BJ (cell line): Measurements from ENCODE around the gene ZNF579. TPM values are rescaled to one million over a fixed set of nuclear protein-coding genes. Genes with fewer than 3 reads are reported as not detected.

ENCODE experiments used
- CTCF ChIA-PET: fragments of 350-600 bp; formaldehyde crosslinking; extraction: SDS; loops from one replicate; lab custom pipeline; 2021; ENCODE audit warnings: antibody characterized with exemption, inconsistent platforms; lab: Yijun Ruan, JAX
- POLR2A ChIA-PET: fragments of 300-600 bp; sonication (Branson Sonifier 250); formaldehyde crosslinking; extraction: SDS; loops from one replicate; lab custom pipeline; 2021; ENCODE audit warnings: antibody characterized with exemption; lab: Charles Lee
- DNase-seq: peaks from one replicate; pipeline ENCODE4 v3.0.0-alpha.2; 2011; ENCODE audit warnings: low read depth
- H3K27me3 ChIP-seq: 2 replicates; pipeline ENCODE4 v1.6.0; 2011; ENCODE audit warnings: low read length; ENCODE audit not compliant: control insufficient read depth, insufficient read depth
- H3K36me3 ChIP-seq: 2 replicates; pipeline ENCODE4 v1.5.1; 2011; ENCODE audit warnings: low read length; ENCODE audit not compliant: control insufficient read depth, insufficient read depth
- H3K4me3 ChIP-seq: 2 replicates; pipeline ENCODE4 v1.5.1; 2011; ENCODE audit warnings: low read depth, mild to moderate bottlenecking, control low read depth, low read length
- polyA plus RNA-seq: library from polyadenylated mRNA; depleted of rRNA; stranded (reverse); fragments of >200 nt; gene quantifications from 2 replicates; pipeline ENCODE4 v1.2.3, GENCODE V29; 2011
- TF ChIP-seq, protein P1 (sequence below): IDR thresholded peaks from 2 replicates; pipeline ENCODE4 v1.5.1; 2011; ENCODE audit warnings: low read depth, mild to moderate bottlenecking, control low read depth, inconsistent platforms, low read length, moderate library complexity; ENCODE audit not compliant: insufficient read depth

Gene ZNF579
- polyA plus RNA-seq, 1 experiment, result 2.6 TPM

DNA sequence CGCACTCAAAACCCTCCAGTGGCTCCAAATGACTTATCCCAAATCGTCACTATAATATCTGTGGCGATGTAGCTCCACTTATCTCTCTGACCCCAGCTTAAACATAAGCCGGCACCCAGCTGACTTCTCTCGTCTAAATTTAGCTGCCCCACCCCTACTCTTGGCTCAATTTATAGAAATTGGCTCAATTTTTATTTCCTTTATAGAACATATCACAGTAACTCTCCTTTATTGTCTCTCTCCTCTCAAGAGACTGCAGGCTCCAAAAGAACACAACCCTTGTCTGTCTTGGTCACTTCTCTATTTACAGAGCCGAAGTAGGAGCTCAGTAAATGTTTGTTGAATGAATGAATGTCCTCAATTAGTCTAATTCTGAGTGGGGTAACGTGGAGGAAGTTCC, 42.9 kb upstream of the ZNF579 start:
- CTCF ChIA-PET, result interaction anchor here (0.7 to 5.7 kb wide), 3 partner anchors 9 to 120 kb away, joined by 3 to 30 read pairs (median 9); partner anchors contain the start of gene ZNF865
- DNase-seq, result no peak
- TF ChIP-seq, protein P1, sequence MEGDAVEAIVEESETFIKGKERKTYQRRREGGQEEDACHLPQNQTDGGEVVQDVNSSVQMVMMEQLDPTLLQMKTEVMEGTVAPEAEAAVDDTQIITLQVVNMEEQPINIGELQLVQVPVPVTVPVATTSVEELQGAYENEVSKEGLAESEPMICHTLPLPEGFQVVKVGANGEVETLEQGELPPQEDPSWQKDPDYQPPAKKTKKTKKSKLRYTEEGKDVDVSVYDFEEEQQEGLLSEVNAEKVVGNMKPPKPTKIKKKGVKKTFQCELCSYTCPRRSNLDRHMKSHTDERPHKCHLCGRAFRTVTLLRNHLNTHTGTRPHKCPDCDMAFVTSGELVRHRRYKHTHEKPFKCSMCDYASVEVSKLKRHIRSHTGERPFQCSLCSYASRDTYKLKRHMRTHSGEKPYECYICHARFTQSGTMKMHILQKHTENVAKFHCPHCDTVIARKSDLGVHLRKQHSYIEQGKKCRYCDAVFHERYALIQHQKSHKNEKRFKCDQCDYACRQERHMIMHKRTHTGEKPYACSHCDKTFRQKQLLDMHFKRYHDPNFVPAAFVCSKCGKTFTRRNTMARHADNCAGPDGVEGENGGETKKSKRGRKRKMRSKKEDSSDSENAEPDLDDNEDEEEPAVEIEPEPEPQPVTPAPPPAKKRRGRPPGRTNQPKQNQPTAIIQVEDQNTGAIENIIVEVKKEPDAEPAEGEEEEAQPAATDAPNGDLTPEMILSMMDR, result no peak
- POLR2A ChIA-PET, result no interaction called here
- peaks cover 6% of the 10 kb centered on the region for H3K36me3 ChIP-seq
- no peaks in the 10 kb centered on the region for H3K27me3 ChIP-seq
- no peak overlapping the region for H3K4me3 ChIP-seq

DNA sequence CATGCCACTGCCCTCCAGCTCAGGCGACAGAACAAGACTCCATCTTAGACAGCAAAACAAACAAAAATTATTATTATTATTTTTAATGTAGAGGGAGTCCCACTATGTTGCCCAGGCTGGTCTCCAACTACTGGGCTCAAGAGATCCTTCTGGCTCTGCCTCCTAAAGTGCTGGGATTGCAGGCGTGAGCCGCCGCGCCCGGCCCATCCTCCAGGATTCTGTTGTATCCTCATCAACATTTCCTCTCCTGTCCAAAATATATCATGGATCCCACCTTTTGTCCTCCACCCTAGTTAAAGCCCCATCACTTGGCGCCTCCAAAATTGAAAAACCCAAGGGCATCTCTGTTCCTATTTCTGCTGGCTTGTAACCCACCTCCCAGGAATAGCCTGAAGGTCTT, 42.5 kb upstream of the ZNF579 start:
- no peak for DNase-seq
- POLR2A ChIA-PET, result no interaction called here
- Histone ChIP-seq H3K36me3 (peaks cover 6% of the 10 kb centered on the region), H3K27me3 (no peaks in the 10 kb centered on the region), H3K4me3 (no peak overlapping the region)
- TF ChIP-seq, protein P1, result no peak
- CTCF ChIA-PET, result interaction anchor here (0.7 to 5.7 kb wide), 3 partner anchors 10 to 119 kb away, joined by 3 to 30 read pairs (median 9); partner anchors contain the start of gene ZNF865

DNA sequence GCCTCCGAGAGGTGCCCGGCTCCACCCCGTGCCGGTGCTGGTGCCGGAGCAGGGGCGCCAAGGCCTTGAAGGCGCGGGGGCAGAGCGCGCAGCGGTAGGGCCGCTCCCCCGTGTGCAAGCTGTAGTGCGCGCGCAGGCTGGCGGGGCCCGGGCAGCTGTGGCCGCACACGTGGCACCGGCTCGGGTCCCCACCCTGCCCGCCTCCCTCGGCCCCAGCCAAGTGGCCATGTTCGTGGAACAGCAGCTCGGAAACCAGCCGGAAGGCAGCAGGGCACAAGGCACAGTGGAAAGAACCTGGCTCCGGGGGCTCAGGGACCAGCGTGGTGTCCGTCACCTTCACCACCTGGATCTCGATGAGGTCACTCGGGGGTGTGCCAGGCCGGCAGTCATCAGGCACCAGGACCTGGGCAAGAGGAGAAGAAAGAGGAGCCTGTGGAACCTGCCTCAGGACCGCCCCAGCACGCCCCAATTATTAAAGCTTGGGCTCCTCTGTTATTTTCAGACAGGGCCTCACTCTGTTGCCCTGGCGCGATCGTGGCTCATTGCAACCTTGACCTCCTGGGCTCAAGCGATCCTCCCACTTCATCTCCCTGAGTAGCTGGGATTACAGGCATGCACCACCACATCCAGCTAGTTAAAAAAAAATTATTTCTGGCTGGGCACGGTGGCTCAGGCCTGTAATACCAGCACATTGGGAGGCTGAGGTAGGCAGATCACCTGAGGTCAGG, 41.8 kb upstream of the ZNF579 start:
- no peaks in the 10 kb centered on the region for H3K27me3 ChIP-seq
- no peak overlapping the region for H3K4me3 ChIP-seq
- ChIA-PET POLR2A (no interaction called here), CTCF (interaction anchor here (1.6 to 5.7 kb wide), 2 partner anchors 10 to 16 kb away, joined by 9 to 30 read pairs; partner anchors contain the start of gene ZNF865)
- no peak for DNase-seq
- TF ChIP-seq, protein P1, result no peak
- H3K36me3 ChIP-seq, result peaks cover 9% of the 10 kb centered on the region

DNA sequence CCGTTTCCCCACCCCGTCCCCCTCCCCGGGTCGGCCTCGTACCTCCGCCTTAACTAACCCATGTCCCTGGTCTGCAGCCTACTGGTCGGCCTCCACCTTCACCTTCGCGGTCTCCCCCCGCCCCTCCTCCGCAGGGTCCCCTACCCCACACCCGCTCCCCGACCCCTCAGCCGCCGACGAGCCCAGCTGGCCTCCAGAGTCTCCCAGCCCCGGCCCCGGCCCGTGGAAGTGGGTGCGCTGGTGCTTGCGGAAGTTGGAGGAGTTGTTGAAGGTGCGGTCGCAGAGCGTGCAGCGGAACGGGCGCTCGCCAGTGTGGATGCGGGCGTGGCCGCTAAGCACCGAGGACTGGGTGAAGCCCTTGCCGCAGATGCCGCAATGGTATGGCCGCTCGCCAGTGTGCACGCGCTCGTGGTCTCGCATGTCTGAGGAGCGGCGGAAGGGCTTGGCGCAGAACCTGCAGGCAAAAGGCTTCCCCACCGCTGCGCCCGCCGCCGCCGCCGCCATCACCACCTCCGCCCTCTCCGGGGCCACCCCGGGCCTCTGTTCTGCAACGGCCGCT, 41.1 kb upstream of the ZNF579 start:
- no peak for DNase-seq
- ChIA-PET POLR2A (no interaction called here), CTCF (interaction anchor here (1.9 kb wide), 1 partner anchor 10 kb away, joined by 7 read pairs; no protein-coding TSS in a partner anchor)
- Histone ChIP-seq H3K27me3 (no peaks in the 10 kb centered on the region), H3K4me3 (no peak overlapping the region), H3K36me3 (peaks cover 14% of the 10 kb centered on the region)
- TF ChIP-seq, protein P1, result no peak

DNA sequence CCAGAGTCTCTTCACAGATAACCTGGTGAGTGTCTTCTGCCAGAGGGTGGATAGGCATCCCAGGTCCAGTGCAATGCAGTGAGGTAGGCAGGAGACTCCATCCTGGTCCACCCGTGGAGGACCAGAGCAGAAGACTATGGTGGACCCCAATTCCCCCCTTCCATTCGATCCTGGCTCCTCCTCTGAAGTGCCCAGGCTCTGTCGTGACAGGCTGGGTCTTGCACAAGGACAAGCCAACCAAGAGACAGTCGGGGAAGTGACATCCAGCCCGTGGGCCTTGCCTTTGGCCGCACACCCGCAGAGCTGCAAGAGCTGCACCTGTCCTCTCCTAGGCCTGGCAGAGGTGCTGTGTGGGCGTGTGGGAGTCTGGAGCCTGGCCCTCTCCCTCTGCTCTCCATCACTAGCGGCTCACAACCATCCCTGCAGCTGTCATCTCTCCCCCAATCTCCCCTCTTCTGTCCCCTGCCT, 40.6 kb upstream of the ZNF579 start:
- Histone ChIP-seq H3K4me3 (no peak overlapping the region), H3K36me3 (peaks cover 19% of the 10 kb centered on the region), H3K27me3 (no peaks in the 10 kb centered on the region)
- ChIA-PET POLR2A (no interaction called here), CTCF (interaction anchor here (1.9 to 5.0 kb wide), 2 partner anchors 11 to 15 kb away, joined by 7 to 40 read pairs; partner anchors contain the start of gene ZNF865)
- no peak for DNase-seq
- TF ChIP-seq, protein P1, result no peak
